Left lobe of liver (tissue), 1 donor: ENCODE data around the gene ATP5MC3. TPM values are rescaled to one million over a fixed set of nuclear protein-coding genes. Genes with fewer than 3 reads are reported as not detected.

Experiments
- total RNA-seq: library from RNA; stranded (reverse); gene quantifications from one replicate; pipeline ENCODE4 v1.2.1, GENCODE V29; 2021
- donor health status: DM: no; HTN: yes; CAD: no.

The ATP5MC3 gene
- total RNA-seq, 1 donor from 2014 or later, result 192 TPM

Other genes starting within 250 kb of the ATP5MC3 start
- gene CHN1, start 176.3 kb downstream of the ATP5MC3 start, total RNA-seq, result 1.6 TPM
- gene ATF2, start 13.5 kb downstream of the ATP5MC3 start, total RNA-seq, result 22.5 TPM